Neuronal stem cell (in vitro differentiated cells): ENCODE results near the gene IL1RAPL2.

ENCODE experiments used
- DNase-seq: peaks from one replicate; pipeline ENCODE4 v3.0.0-alpha.2; 2013; ENCODE audit warnings: low spot score
- H2AFZ ChIP-seq: one replicate; pipeline ENCODE4 v1.6.1; 2013; ENCODE audit warnings: mild to moderate bottlenecking, low read length, inconsistent platforms
- H2AK5ac ChIP-seq: 2 replicates; pipeline ENCODE4 v1.6.1; 2013; ENCODE audit warnings: low read depth, mild to moderate bottlenecking, inconsistent platforms, low read length, moderate library complexity, mixed read lengths
- H2BK120ac ChIP-seq: 2 replicates; pipeline ENCODE4 v1.6.1; 2013; ENCODE audit warnings: low read depth, mild to moderate bottlenecking, inconsistent platforms, low read length, moderate library complexity, mixed read lengths
- H2BK12ac ChIP-seq: one replicate; pipeline ENCODE4 v1.6.1; 2013; ENCODE audit warnings: low read length, inconsistent platforms
- H2BK15ac ChIP-seq: 2 replicates; pipeline ENCODE4 v1.6.1; 2013; ENCODE audit warnings: mild to moderate bottlenecking, low read length, inconsistent platforms, mixed read lengths
- H2BK5ac ChIP-seq: one replicate; pipeline ENCODE4 v1.6.1; 2013; ENCODE audit warnings: inconsistent platforms, mild to moderate bottlenecking, low read length, moderate library complexity
- H3K14ac ChIP-seq: one replicate; pipeline ENCODE4 v1.6.1; 2013; ENCODE audit warnings: low read length, inconsistent platforms
- H3K18ac ChIP-seq: 2 replicates; pipeline ENCODE4 v1.6.1; 2013; ENCODE audit warnings: low read length, inconsistent platforms
- H3K23ac ChIP-seq: 2 replicates; pipeline ENCODE4 v1.6.1; 2013; ENCODE audit warnings: low read depth, mild to moderate bottlenecking, mixed read lengths, low read length, inconsistent platforms; ENCODE audit not compliant: poor library complexity
- H3K27ac ChIP-seq: replicated peaks from 3 replicates; pipeline ENCODE4 v1.5.1; 2013; ENCODE audit warnings: low read length, inconsistent platforms
- H3K27me3 ChIP-seq, 3 experiments: 2 replicates each; pipeline ENCODE4 v1.6.1; 2013; ENCODE audit warnings: low read length in 3 of 3, mild to moderate bottlenecking in 2 of 3, inconsistent platforms in 1 of 3, low read depth in 1 of 3, mixed read lengths in 1 of 3, moderate library complexity in 1 of 3; ENCODE audit not compliant: control insufficient read depth in 3 of 3, insufficient read depth in 3 of 3
- H3K36me3 ChIP-seq, 2 donors: replicated peaks in 1 of 2; 2 replicates each; pipeline ENCODE4 v1.6.1; 2013; ENCODE audit warnings: low read length in 2 of 2; ENCODE audit not compliant: control insufficient read depth in 2 of 2, insufficient read depth in 2 of 2
- H3K4ac ChIP-seq: 2 replicates; pipeline ENCODE4 v1.6.1; 2013; ENCODE audit warnings: inconsistent platforms, mild to moderate bottlenecking, low read length, moderate library complexity
- H3K4me1 ChIP-seq, 2 donors: 1 replicate in 1 of 2; 2 replicates in 1 of 2; pipeline ENCODE4 v1.6.1; 2013; ENCODE audit warnings: low read length in 2 of 2, low read depth in 1 of 2; ENCODE audit not compliant: control insufficient read depth in 2 of 2, insufficient read depth in 1 of 2
- H3K4me2 ChIP-seq: one replicate; pipeline ENCODE4 v1.6.1; 2013; ENCODE audit warnings: mild to moderate bottlenecking, low read length, inconsistent platforms; ENCODE audit not compliant: insufficient read depth, poor library complexity, severe bottlenecking
- H3K4me3 ChIP-seq, 2 donors: 2 replicates each; pipeline ENCODE4 v1.5.1; 2013; ENCODE audit warnings: low read length in 2 of 2, mild to moderate bottlenecking in 2 of 2, inconsistent platforms in 1 of 2, moderate library complexity in 1 of 2
- H3K79me1 ChIP-seq: one replicate; pipeline ENCODE4 v1.6.1; 2013; ENCODE audit warnings: low read depth, mild to moderate bottlenecking, inconsistent platforms, low read length, moderate library complexity
- H3K9ac ChIP-seq: one replicate; pipeline ENCODE4 v1.6.1; 2013; ENCODE audit warnings: mild to moderate bottlenecking, low read depth, low read length, inconsistent platforms; ENCODE audit not compliant: poor library complexity
- H3K9me3 ChIP-seq, 2 donors: replicated peaks in 1 of 2; 2 replicates each; pipeline versions ENCODE3 to v1.6.1; 2013; ENCODE audit warnings: low read length in 2 of 2, mild to moderate bottlenecking in 2 of 2, inconsistent platforms in 1 of 2, low read depth in 1 of 2, mixed read lengths in 1 of 2, moderate library complexity in 1 of 2; ENCODE audit not compliant: control insufficient read depth in 2 of 2, insufficient read depth in 1 of 2
- H4K8ac ChIP-seq: one replicate; pipeline ENCODE4 v1.6.1; 2013; ENCODE audit warnings: low read depth, mild to moderate bottlenecking, inconsistent platforms, low read length, moderate library complexity
- H4K91ac ChIP-seq: one replicate; pipeline ENCODE4 v1.6.1; 2013; ENCODE audit warnings: low read length, low read depth, mild to moderate bottlenecking, inconsistent platforms; ENCODE audit not compliant: poor library complexity
- whole genome bisulfite sequencing, 2 donors: extraction: QIAGEN DNeasy Blood & Tissue Kit; methylation state at CpG; one replicate each; pipeline ENCODE4 v1.1.7; 2013; ENCODE audit warnings: missing lambda C conversion rate in 2 of 2, mixed read lengths in 1 of 2; ENCODE audit not compliant: insufficient read length in 2 of 2, insufficient replicate concordance in 1 of 2; ENCODE audit errors: extremely low coverage in 2 of 2; 5-methylcytosine and 5-hydroxymethylcytosine counted together

Gene IL1RAPL2

DNA sequence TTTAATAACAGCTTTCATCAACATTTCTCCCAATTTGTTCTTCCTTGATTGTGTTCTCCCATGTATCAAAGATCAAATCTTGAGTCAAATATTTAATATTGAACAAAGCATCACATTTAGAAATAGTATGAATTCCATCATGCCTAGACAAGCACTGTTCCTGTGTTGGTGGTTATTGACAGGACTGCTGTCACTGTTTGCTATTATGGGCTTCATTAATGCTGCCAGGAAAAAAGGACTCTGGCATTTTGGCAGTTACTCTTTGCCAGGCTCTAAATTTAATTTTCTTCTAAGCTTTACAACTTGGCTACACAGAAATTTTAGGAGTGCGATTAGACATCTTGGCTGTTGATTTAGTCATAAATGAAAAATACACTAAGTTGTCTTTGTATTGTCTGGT, 960.4 kb downstream of the IL1RAPL2 start:
- no peaks in the 10 kb centered on the region for H3K36me3 ChIP-seq
- no peaks in the 10 kb centered on the region for H3K27me3 ChIP-seq
- no peak overlapping the region for H2AFZ ChIP-seq
- H2AK5ac ChIP-seq: no peak overlapping the region
- H2BK5ac ChIP-seq: no peak overlapping the region
- H2BK12ac ChIP-seq: no peak overlapping the region
- no peak overlapping the region for H2BK120ac ChIP-seq
- DNase-seq: no peak
- H3K79me1 ChIP-seq: no peaks in the 10 kb centered on the region
- H3K4ac ChIP-seq: no peak overlapping the region
- WGBS, 2 donors: no CpG with 5 or more reads among the region's 1 CpG
- H3K27ac ChIP-seq: no peak overlapping the region
- H3K18ac ChIP-seq: no peak overlapping the region
- no peaks in the 10 kb centered on the region for H3K9me3 ChIP-seq
- H3K4me1 ChIP-seq: no peaks in the 10 kb centered on the region
- no peak overlapping the region for H3K23ac ChIP-seq
- no peak overlapping the region for H2BK15ac ChIP-seq
- no peak overlapping the region for H3K9ac ChIP-seq
- no peak overlapping the region for H4K91ac ChIP-seq
- H3K14ac ChIP-seq: no peak overlapping the region
- H3K4me2 ChIP-seq: no peak overlapping the region
- H3K4me3 ChIP-seq: no peak overlapping the region
- no peak overlapping the region for H4K8ac ChIP-seq

DNA sequence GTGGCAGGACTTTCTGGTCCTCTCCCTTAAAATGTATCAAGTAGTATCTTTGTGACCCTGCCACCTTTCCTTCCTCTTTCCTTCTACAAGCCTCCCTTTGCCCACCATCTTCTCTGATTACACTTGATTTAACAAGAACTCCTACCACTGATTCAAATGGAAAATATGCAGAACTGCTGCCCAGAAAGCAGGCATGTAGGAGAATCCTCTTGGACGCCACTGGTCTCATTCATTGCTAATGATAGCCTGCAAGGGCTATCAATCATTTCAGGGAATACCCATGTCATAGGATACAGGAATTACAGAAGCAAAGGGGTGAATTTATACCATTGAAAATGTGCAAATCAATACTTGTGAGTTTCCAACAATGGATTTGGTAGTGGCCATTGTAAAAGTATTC, 961.8 kb downstream of the IL1RAPL2 start:
- H3K9me3 ChIP-seq: no peaks in the 10 kb centered on the region
- WGBS, 2 donors: no CpG with 5 or more reads among the region's 1 CpG
- no peak overlapping the region for H2BK120ac ChIP-seq
- no peak overlapping the region for H3K4me3 ChIP-seq
- H2BK12ac ChIP-seq: no peak overlapping the region
- no peak overlapping the region for H2BK15ac ChIP-seq
- H2AK5ac ChIP-seq: no peak overlapping the region
- no peak overlapping the region for H3K14ac ChIP-seq
- H3K4me1 ChIP-seq: no peaks in the 10 kb centered on the region
- no peak overlapping the region for H2AFZ ChIP-seq
- H3K79me1 ChIP-seq: no peaks in the 10 kb centered on the region
- no peak overlapping the region for H4K91ac ChIP-seq
- H3K4me2 ChIP-seq: no peak overlapping the region
- H4K8ac ChIP-seq: no peak overlapping the region
- H3K27me3 ChIP-seq: no peaks in the 10 kb centered on the region
- no peaks in the 10 kb centered on the region for H3K36me3 ChIP-seq
- no peak overlapping the region for H3K9ac ChIP-seq
- no peak overlapping the region for H3K18ac ChIP-seq
- no peak overlapping the region for H3K23ac ChIP-seq
- H3K4ac ChIP-seq: no peak overlapping the region
- no peak for DNase-seq
- H2BK5ac ChIP-seq: no peak overlapping the region
- H3K27ac ChIP-seq: no peak overlapping the region

DNA sequence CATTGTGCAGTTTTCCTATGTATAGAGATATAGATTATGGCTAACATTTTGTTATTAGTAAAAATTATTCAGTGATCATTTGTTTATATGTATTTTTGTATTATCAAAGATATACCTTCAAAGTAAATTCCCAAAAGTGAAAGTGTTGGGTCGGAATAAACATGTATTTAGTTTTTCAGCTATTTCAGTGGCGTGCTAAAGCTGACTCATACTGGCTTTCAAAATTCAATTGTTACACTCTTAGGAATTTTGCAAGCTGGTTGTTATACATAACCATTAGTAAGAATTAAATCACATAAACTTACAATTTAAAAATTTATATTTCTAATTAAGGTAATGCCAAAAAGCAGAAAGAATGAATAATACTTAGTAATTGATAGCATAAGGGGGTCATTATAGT, 968.0 kb downstream of the IL1RAPL2 start:
- H3K23ac ChIP-seq: no peak overlapping the region
- no peak overlapping the region for H4K8ac ChIP-seq
- H2AFZ ChIP-seq: no peak overlapping the region
- whole genome bisulfite sequencing, 2 donors: no CpG with 5 or more reads among the region's 2 CpGs
- no peak overlapping the region for H2AK5ac ChIP-seq
- no peak overlapping the region for H3K4me3 ChIP-seq
- no peak overlapping the region for H3K27ac ChIP-seq
- no peaks in the 10 kb centered on the region for H3K27me3 ChIP-seq
- H2BK120ac ChIP-seq: no peak overlapping the region
- no peak overlapping the region for H3K4ac ChIP-seq
- no peaks in the 10 kb centered on the region for H3K36me3 ChIP-seq
- H4K91ac ChIP-seq: no peak overlapping the region
- H3K9ac ChIP-seq: no peak overlapping the region
- no peak overlapping the region for H2BK12ac ChIP-seq
- H3K14ac ChIP-seq: no peak overlapping the region
- no peaks in the 10 kb centered on the region for H3K4me1 ChIP-seq
- H3K4me2 ChIP-seq: no peak overlapping the region
- H3K9me3 ChIP-seq: no peaks in the 10 kb centered on the region
- H2BK5ac ChIP-seq: no peak overlapping the region
- H3K18ac ChIP-seq: no peak overlapping the region
- no peak overlapping the region for H2BK15ac ChIP-seq
- no peak for DNase-seq
- H3K79me1 ChIP-seq: no peaks in the 10 kb centered on the region

- Histone ChIP-seq H3K4me3 (no peak overlapping the region), H3K4me1 (no peaks in the 10 kb centered on the region), H2BK120ac (no peak overlapping the region), H2BK15ac (no peak overlapping the region), H3K4ac (no peak overlapping the region), H3K79me1 (no peaks in the 10 kb centered on the region), H3K18ac (no peak overlapping the region), H3K9me3 (no peaks in the 10 kb centered on the region), H2BK12ac (no peak overlapping the region), H3K27ac (no peak overlapping the region), H3K4me2 (no peak overlapping the region), H3K27me3 (no peaks in the 10 kb centered on the region), H4K8ac (no peak overlapping the region), H4K91ac (no peak overlapping the region), H2AK5ac (no peak overlapping the region), H3K9ac (no peak overlapping the region), H3K14ac (no peak overlapping the region), H3K36me3 (no peaks in the 10 kb centered on the region), H2BK5ac (no peak overlapping the region), H2AFZ (no peak overlapping the region), H3K23ac (no peak overlapping the region)
- DNase-seq: no peak
Measured at GRCh38 chrX:105543283-105543682, 977.3 kb downstream of the IL1RAPL2 start.
